ENCODE measurements around the gene PSMC5.
"Not testable (repeated sequence)": the region's sequence is repeated elsewhere in the genome, so short reads cannot be mapped to it uniquely, and the experiment has no call there.

PSMC5 gene

GRCh38 chr17:63841350-63842172 is 14.3 kb downstream of the PSMC5 start:
- DNase-seq, result no peak

- no peak for DNase-seq
Measured at GRCh38 chr17:63842173-63842539, 14.9 kb downstream of the PSMC5 start.

- DNase-seq, result peak; percentile 98
Measured at GRCh38 chr17:63842540-63843386, 15.5 kb downstream of the PSMC5 start, which contains the start of gene SMARCD2. Gene SMARCD2 (minus strand): TSS chr17:63842685. CDS start chr17:63842674, 11 bp downstream.

- DNase-seq, result not testable (repeated sequence)
Measured at GRCh38 chr17:63843387-63843888, 16.2 kb downstream of the PSMC5 start.

- DNase-seq, result no peak
Measured at GRCh38 chr17:63843910-63844677, 16.9 kb downstream of the PSMC5 start.

- no peak for DNase-seq
Measured at GRCh38 chr17:63845509-63845908, 18.3 kb downstream of the PSMC5 start.

GRCh38 chr17:63847525-63848249 is 20.5 kb downstream of the PSMC5 start:
- no peak for DNase-seq

- peak; percentile 92 for DNase-seq
Measured at GRCh38 chr17:63848834-63849689, 21.8 kb downstream of the PSMC5 start.

GRCh38 chr17:63850401-63850800 is 23.2 kb downstream of the PSMC5 start:
- no peak for DNase-seq

- DNase-seq, result no peak
Measured at GRCh38 chr17:63853260-63853659, 26.0 kb downstream of the PSMC5 start.

- DNase-seq, result no peak
Measured at GRCh38 chr17:63854709-63855108, 27.5 kb downstream of the PSMC5 start.

- DNase-seq, result no peak
Measured at GRCh38 chr17:63855185-63855584, 28.0 kb downstream of the PSMC5 start.

GRCh38 chr17:63856425-63856824 is 29.2 kb downstream of the PSMC5 start:
- not testable (repeated sequence) for DNase-seq

- DNase-seq, result no peak
Measured at GRCh38 chr17:63859257-63859656, 32.0 kb downstream of the PSMC5 start.

- not testable (repeated sequence) for DNase-seq
Measured at GRCh38 chr17:63866625-63867024, 39.4 kb downstream of the PSMC5 start.

- not testable (repeated sequence) for DNase-seq
Measured at GRCh38 chr17:63869491-63870291, 42.5 kb downstream of the PSMC5 start.

GRCh38 chr17:63870292-63870665 is 43.0 kb downstream of the PSMC5 start:
- not testable (repeated sequence) for DNase-seq

GRCh38 chr17:63871646-63872365 is 44.6 kb downstream of the PSMC5 start:
- not testable (repeated sequence) for DNase-seq

- DNase-seq, result not testable (repeated sequence)
Measured at GRCh38 chr17:63873577-63873976, 46.3 kb downstream of the PSMC5 start, which contains the start of gene CSH2. Gene CSH2 (minus strand): TSS chr17:63873677. CDS start chr17:63873614, 63 bp downstream.
